GM19240 (cell line): ENCODE measurements around the gene TPM4.
"Not testable (repeated sequence)": the region's sequence is repeated elsewhere in the genome, so short reads cannot be mapped to it uniquely, and the experiment has no call there.

Source experiments
- DNase-seq: peaks from one replicate; pipeline ENCODE4 v3.0.0; 2011; ENCODE audit warnings: low spot score; ENCODE audit not compliant: insufficient read length

The TPM4 gene

GRCh38 chr19:16071072-16071691 is 5.1 kb upstream of the TPM4 start:
- no peak for DNase-seq

GRCh38 chr19:16073481-16073880 is 2.8 kb upstream of the TPM4 start:
- no peak for DNase-seq

- no peak for DNase-seq
Observed at GRCh38 chr19:16073988-16074387, 2.3 kb upstream of the TPM4 start.

GRCh38 chr19:16074488-16075365 is 1.6 kb upstream of the TPM4 start:
- no peak for DNase-seq

- no peak for DNase-seq
Observed at GRCh38 chr19:16075430-16076153, 703 bp upstream of the TPM4 start.

GRCh38 chr19:16076958-16077611 is 790 bp downstream of the TPM4 start:
- no peak for DNase-seq

- no peak for DNase-seq
Observed at GRCh38 chr19:16077984-16078758, 1.9 kb downstream of the TPM4 start.

- peak; percentile 58 for DNase-seq
Observed at GRCh38 chr19:16078759-16079707, 2.7 kb downstream of the TPM4 start.

GRCh38 chr19:16084067-16084685 is 7.9 kb downstream of the TPM4 start:
- no peak for DNase-seq

GRCh38 chr19:16085115-16085514 is 8.8 kb downstream of the TPM4 start:
- DNase-seq = no peak

GRCh38 chr19:16087404-16087803 is 11.1 kb downstream of the TPM4 start:
- not testable (repeated sequence) for DNase-seq

GRCh38 chr19:16087940-16088339 is 11.6 kb downstream of the TPM4 start:
- DNase-seq = no peak

- no peak for DNase-seq
Observed at GRCh38 chr19:16088351-16089009, 12.2 kb downstream of the TPM4 start.

- no peak for DNase-seq
Observed at GRCh38 chr19:16089010-16089846, 12.9 kb downstream of the TPM4 start.

- DNase-seq = no peak
Observed at GRCh38 chr19:16091546-16092475, 15.5 kb downstream of the TPM4 start.

GRCh38 chr19:16094360-16095070 is 18.2 kb downstream of the TPM4 start:
- no peak for DNase-seq
